LoVo (cell line): Measurements from ENCODE around the gene TMEM37.
"Not testable (repeated sequence)": the region's sequence is repeated elsewhere in the genome, so short reads cannot be mapped to it uniquely, and the experiment has no call there.

Experiments
- DNase-seq: peaks from one replicate; pipeline ENCODE4 v3.0.0-alpha.2; 2016; ENCODE audit warnings: low spot score

Gene TMEM37

GRCh38 chr2:119431155-119431975, at the start of gene TMEM37:
TSS of gene TMEM37 (plus strand) at chr2:119431854. CDS start at chr2:119431904, 50 bp downstream.
- DNase-seq, result peak; percentile 69

- no peak for DNase-seq
Observed at GRCh38 chr2:119383410-119384140, 48.1 kb upstream of the TMEM37 start.

GRCh38 chr2:119384971-119385370, 46.7 kb upstream of the TMEM37 start:
- no peak for DNase-seq

- DNase-seq, result no peak
Observed at GRCh38 chr2:119385466-119385865, 46.2 kb upstream of the TMEM37 start.

- no peak for DNase-seq
Observed at GRCh38 chr2:119387381-119388129, 44.1 kb upstream of the TMEM37 start.

GRCh38 chr2:119389615-119390306, 41.9 kb upstream of the TMEM37 start:
- DNase-seq, result no peak

GRCh38 chr2:119393971-119394748, 37.5 kb upstream of the TMEM37 start:
- DNase-seq, result no peak

- DNase-seq, result no peak
Observed at GRCh38 chr2:119397196-119397595, 34.5 kb upstream of the TMEM37 start.

GRCh38 chr2:119402106-119402505, 29.5 kb upstream of the TMEM37 start:
- no peak for DNase-seq

- peak; percentile 31 for DNase-seq
Observed at GRCh38 chr2:119402645-119403560, 28.8 kb upstream of the TMEM37 start.

- DNase-seq, result not testable (repeated sequence)
Observed at GRCh38 chr2:119403618-119404017, 28.0 kb upstream of the TMEM37 start.

- no peak for DNase-seq
Observed at GRCh38 chr2:119405151-119405550, 26.5 kb upstream of the TMEM37 start.

- peak; percentile 66 for DNase-seq
Observed at GRCh38 chr2:119407430-119408220, 24.0 kb upstream of the TMEM37 start.

- no peak for DNase-seq
Observed at GRCh38 chr2:119408221-119408619, 23.4 kb upstream of the TMEM37 start.

- DNase-seq, result no peak
Observed at GRCh38 chr2:119409506-119409905, 22.1 kb upstream of the TMEM37 start.

GRCh38 chr2:119414894-119415293, 16.8 kb upstream of the TMEM37 start:
- DNase-seq, result no peak

GRCh38 chr2:119415630-119416029, 16.0 kb upstream of the TMEM37 start:
- no peak for DNase-seq

GRCh38 chr2:119416299-119416923, 15.2 kb upstream of the TMEM37 start:
- DNase-seq, result no peak

GRCh38 chr2:119417908-119418307, 13.7 kb upstream of the TMEM37 start:
- no peak for DNase-seq
